ENCODE results near the gene S100A12. TPM values are rescaled to one million over a fixed set of nuclear protein-coding genes. Genes with fewer than 3 reads are reported as not detected.

S100A12 gene
- total RNA-seq = not detected in 2 replicates

GRCh38 chr1:153375511-153375910, at the start of gene S100A12:
Gene S100A12, minus strand, starts transcription at chr1:153375621. Its CDS starts 1,029 bp downstream, at chr1:153374592.

GRCh38 chr1:153415850-153416570, 40.6 kb upstream of the S100A12 start, which contains the start of gene S100A7A:
Gene S100A7A, plus strand, starts transcription at chr1:153416520. Its CDS starts 1,563 bp downstream, at chr1:153418083.

GRCh38 chr1:153390938-153391710, 15.7 kb upstream of the S100A12 start, which contains the start of gene S100A8:
Gene S100A8, minus strand, starts transcription at chr1:153391073. Its CDS starts 538 bp downstream, at chr1:153390535.

GRCh38 chr1:153357853-153358690, 17.3 kb downstream of the S100A12 start, which contains the start of gene S100A9:
Gene S100A9, plus strand, starts transcription at chr1:153357854. Its CDS starts 430 bp downstream, at chr1:153358284.

GRCh38 chr1:153348511-153349362, 26.7 kb downstream of the S100A12 start, which contains the start of gene PGLYRP4:
Gene PGLYRP4, minus strand, starts transcription at chr1:153348841. Its CDS starts 909 bp downstream, at chr1:153347932.

Other genes with a start within 250 kb of the S100A12 start
- gene SPRR2G, start 224.7 kb downstream of the S100A12 start, total RNA-seq = not detected in 2 replicates
- not detected in 2 replicates for gene LELP1, start 172.2 kb downstream of the S100A12 start, total RNA-seq
- gene PRR9, start 158.0 kb downstream of the S100A12 start, total RNA-seq = not detected in 2 replicates
- not detected in 2 replicates for gene LORICRIN, start 115.9 kb downstream of the S100A12 start, total RNA-seq
- not detected in 2 replicates for gene PGLYRP3, start 62.7 kb downstream of the S100A12 start, total RNA-seq
- not detected in 2 replicates for gene PGLYRP4, start 26.8 kb downstream of the S100A12 start, total RNA-seq
- gene S100A9, start 17.8 kb downstream of the S100A12 start, total RNA-seq = not detected in 2 replicates
- not detected in 2 replicates for gene S100A8, start 15.5 kb upstream of the S100A12 start, total RNA-seq
- not detected in 2 replicates for gene S100A7A, start 40.9 kb upstream of the S100A12 start, total RNA-seq
- not detected in 2 replicates for gene S100A7, start 85.0 kb upstream of the S100A12 start, total RNA-seq
- gene S100A6, start 160.4 kb upstream of the S100A12 start, total RNA-seq = 1,170 and 1,265 TPM in 2 replicates
- not detected in 2 replicates for gene S100A5, start 165.3 kb upstream of the S100A12 start, total RNA-seq
- gene S100A4, start 170.2 kb upstream of the S100A12 start, total RNA-seq = 662 and 686 TPM in 2 replicates
- gene S100A3, start 173.6 kb upstream of the S100A12 start, total RNA-seq = 3.3 and 11.2 TPM in 2 replicates
- 0.24 and 1.9 TPM in 2 replicates for gene S100A2, start 190.2 kb upstream of the S100A12 start, total RNA-seq
- 134 and 164 TPM in 2 replicates for gene S100A16, start 237.5 kb upstream of the S100A12 start, total RNA-seq
- not detected in 2 replicates for gene S100A14, start 240.7 kb upstream of the S100A12 start, total RNA-seq

Measured in cardiac ventricle fibroblast (primary cell).